Inflammatory macrophage treated with lipopolysaccharide for 1 hour (primary cell): ENCODE results near the gene BTBD9.

Experiments
- DNase-seq, 2 donors: peaks; one replicate each; pipeline ENCODE4 v3.0.0-alpha.2; 2020 to 2022

The BTBD9 gene

DNA sequence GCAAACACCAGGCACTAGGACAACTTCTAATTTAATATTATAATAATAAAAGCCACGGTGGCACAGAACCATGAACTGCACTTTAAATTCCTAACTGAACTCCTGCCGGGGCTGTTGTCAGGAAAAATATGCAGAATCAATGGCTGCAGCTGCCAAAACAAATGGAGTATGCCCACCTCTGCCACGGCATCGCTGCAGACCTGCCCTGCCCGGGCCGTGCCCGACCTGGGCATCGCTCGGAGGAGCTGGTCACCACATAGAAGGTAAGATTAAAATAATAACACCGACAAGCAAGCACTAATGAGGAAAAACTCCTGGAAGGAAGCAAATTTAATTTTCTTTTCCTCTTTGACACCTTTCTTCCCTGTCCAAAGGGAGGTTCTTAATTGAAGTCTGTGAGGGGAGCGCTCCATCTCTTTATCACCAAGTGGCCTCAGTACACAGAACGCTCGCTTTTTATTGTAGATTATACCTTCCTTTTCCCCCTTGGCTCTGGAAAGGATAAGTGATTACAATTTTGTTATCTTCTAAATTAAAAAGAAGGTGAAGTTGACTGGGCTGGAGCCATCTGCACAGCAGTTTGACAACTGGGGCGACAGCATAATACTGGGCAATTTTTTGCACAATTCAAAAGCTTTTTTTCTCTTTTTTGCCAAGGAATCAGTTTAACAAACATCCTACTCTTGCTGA is 468.9 kb downstream of the BTBD9 start:
- no peak for DNase-seq

DNA sequence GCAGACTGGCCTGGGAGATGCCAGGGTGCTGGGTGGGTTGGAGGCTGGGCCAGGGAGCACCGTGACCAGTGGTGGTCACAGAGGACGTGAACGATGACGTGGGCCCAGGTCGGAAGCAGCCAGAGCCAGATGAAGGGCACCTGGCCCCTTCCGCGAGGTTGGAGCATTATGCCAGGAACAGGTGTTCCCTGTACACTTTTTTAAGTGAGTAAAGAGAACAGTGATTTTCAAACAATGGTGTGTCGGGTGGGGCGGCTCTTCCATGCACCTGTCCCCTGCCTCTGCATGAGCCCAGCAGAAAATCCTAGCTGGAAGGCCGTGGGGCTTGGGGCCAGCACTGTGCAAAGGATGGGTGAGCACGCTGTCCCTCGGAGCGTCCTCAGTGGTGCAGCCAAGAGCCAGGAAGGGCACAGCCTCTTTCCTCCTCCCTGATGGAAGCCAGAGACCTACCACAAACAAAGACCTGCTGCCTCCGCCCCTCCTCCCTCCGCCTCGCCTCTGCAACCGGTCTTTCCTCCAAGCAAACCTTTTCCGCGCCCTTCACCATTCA is 469.7 kb downstream of the BTBD9 start:
- no peak for DNase-seq

DNA sequence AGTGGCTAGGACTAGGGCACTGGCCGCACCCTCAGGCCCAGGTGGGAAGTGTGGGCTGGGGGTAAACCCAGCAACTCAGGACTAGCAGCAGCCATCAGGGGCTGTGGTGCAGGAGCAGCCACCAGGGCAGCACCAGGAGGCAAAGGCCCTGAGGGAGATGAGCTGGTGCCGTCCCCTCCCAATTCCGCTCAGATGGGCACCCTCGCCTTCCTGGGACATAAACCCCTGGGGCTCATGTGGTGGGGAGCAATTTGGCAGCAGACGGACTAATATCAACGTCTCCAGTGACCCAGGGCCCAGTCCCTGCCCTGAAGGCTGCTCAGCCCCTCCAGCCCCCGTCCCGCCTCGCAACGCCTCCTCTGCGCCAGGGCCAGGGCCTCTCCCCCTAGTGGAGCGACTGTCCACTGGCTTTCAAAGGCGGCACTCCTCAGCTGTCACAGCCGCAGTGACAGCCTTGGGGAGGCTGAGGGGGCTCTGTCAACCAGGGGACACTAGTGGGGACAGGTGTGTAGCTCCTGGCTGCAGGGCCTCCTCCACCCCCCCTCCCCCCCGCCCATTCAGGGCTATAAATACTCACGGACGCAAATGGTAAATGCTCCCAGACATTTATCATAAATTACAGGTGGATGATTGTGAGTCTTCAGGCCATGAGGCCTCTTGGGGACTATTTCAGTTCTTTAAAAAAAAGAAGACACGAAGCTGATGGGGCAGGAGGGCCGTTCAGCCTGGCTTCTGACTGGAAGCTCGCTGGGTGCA is 470.3 kb downstream of the BTBD9 start:
- no peak for DNase-seq

- DNase-seq = no peak
These were observed 471.0 kb downstream of the BTBD9 start for GRCh38 chr6:38168699-38169098.

GRCh38 chr6:38168126-38168525 is 471.6 kb downstream of the BTBD9 start:
- DNase-seq = no peak

DNA sequence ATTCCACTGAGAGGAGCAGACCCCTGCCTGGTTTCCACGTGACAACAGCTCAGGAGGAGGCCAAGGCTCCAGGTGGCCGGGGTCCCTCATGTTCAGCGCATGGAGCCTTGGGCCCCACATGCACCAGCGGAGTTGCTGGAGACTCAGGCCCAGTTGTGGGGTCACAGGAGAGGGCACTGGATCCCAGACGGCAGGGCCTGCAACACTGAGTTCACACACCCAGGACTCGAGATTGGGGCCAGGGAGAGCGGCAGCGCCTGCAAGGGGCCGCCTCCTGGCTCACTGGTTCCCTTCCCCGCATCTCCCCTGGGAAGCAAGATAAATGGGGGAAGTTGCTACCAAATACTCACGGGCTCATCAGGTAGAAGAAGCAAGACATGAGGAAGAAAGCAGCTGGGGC is 472.1 kb downstream of the BTBD9 start:
- DNase-seq = no peak

GRCh38 chr6:38166411-38167240 is 473.1 kb downstream of the BTBD9 start:
- DNase-seq = no peak

- DNase-seq = no peak
These were observed 475.0 kb downstream of the BTBD9 start for GRCh38 chr6:38164671-38165108.

- no peak for DNase-seq
These were observed 475.6 kb downstream of the BTBD9 start for GRCh38 chr6:38164131-38164481.

DNA sequence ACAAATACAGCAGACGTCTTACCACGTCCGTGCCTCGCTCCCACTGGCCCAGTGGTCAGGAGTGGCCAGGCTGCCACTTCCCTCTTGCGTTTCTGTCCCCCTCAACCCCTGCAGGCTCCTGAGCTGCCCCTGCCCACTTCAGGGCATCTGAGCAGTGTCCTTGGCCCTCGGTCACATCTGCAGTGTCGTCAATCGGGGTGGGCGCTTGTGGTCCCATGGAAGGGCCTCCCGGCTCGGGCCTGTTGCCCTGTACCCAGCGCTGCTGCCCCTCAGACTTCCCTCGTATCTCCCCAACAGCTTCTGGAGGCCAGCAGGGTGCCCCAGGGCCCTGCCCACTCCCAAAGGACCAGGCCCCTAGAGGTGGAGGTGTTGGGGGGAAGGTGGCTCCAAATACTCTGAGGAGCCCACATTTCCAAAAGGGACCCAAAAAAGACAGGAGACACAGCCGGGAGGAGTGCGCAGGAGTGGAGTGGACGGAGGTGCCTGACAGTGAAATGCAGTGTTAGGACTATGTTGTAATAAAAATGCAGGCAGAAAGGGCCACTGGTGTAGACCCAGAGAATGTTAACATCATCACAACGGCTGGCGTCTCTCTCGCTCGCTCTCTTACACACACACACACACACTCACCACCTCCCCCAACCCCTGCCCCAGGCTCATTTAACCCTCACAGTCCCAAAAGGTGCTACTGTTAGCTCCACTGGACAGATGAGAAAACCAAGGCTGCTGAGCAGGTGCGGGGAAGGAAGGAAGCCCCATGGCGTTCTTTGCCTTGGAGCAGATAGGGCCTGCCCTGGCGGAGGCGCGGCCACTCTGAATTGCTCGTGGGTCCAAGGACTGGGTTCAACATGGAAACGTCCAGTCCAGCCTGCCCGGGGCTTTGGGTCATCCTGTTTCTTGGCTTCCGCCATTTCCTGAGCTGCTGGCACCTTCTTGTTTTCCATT is 476.3 kb downstream of the BTBD9 start:
- no peak for DNase-seq

- DNase-seq = no peak
These were observed 477.1 kb downstream of the BTBD9 start for GRCh38 chr6:38162493-38163185.

- no peak for DNase-seq
These were observed 477.8 kb downstream of the BTBD9 start for GRCh38 chr6:38161754-38162492.

DNA sequence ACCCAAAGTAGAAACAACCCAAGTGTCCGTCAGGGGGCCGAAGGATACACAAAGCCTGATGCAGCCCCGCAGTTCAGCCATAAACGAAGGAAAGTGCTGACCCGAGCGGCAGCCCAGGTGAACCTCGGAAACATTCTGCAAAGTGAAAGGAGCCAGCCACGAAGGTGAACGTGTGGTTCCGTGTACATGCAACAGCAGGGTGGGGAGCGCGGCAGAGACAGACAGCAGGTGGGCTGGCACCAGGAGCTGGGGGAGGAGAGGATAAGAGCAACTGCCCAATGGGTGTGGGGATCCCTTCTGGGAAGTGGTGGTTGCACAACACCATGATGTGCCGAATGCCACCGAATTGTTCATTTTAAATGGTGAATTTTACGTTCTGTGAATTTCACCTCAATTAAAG is 478.4 kb downstream of the BTBD9 start:
- DNase-seq = no peak

- no peak for DNase-seq
These were observed 478.9 kb downstream of the BTBD9 start for GRCh38 chr6:38160831-38161230.

DNA sequence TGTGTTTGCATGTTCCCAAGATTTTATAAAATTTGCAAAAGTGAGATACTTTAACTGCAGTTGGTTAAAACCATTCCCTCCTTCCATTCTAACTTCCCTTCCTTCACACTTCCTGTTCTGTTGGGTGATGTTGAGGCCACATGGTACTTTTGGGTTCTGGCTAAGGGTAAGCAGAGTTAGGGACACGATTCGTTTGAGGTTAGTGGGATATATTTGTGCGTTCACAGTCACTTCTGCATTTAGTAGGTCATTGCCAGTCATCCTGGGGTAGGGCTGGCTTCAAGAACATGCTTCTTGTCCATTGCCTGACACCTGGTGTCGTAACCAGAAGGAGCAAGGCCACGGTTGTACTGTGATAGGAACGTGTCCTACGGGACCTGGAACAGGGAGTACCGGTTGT is 480.1 kb downstream of the BTBD9 start:
- DNase-seq = peak; percentile 7 to 20

- no peak for DNase-seq
These were observed 480.9 kb downstream of the BTBD9 start for GRCh38 chr6:38158762-38159350.

GRCh38 chr6:38157905-38158304 is 481.8 kb downstream of the BTBD9 start:
- DNase-seq = no peak

DNA sequence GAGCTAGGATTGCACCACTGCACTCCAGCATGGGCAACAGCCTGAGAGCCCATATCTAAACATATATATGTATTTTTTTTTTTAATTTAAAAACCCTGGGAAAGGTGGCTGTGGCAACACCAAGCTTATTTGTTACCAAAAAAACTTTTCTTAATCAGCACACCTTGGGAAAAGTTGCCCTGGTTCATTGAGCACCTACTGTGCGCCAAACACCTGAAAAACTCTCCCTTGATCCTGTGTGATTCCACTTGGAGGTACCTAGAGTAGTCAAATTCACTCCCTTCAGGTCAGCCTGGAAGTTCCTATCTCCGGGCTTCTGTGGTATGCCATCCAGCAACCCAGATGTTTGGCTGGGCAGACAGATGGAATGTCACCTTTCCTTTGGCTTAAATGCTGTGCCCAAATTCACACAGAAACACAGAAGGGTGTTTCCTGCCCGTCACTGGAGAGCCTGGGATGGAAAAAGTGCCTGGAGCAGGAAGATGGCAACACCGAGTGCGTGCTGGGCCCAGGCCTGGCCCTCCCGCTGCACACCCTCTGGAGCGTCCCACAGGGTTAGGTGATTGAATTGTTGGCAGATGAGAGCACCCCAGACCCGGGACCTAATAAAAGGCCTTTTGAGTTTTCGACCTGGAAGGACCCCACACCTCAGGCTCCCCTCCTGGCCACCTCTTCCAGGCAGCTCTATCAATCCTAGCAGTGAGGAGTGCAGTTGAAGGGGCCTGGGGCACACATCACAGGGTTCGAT is 482.7 kb downstream of the BTBD9 start:
- no peak for DNase-seq

- no peak for DNase-seq
These were observed 484.0 kb downstream of the BTBD9 start for GRCh38 chr6:38155621-38156204.
